Measurements from ENCODE around the gene RNASE1.

DNA sequence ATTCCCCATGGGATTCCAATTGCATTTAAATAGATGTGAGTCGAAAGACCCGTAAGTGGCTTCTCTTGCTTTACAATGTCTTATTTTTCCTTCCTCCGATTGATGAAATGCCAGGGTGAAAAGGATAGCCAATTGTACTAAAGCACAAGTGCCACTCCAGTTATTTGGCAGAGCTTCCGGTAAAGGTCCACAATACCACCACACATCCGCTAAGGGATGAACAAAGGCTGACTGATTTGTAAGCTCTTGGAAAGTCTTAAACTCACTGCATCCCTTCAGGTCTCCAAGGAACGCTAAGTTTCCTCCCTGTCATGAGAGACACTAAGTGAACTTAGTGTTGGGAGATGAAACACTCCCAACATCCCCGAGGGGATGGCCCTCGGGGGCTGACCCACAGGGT is 21.2 kb upstream of the RNASE1 start:
- TF ChIP-seq, protein P1, sequence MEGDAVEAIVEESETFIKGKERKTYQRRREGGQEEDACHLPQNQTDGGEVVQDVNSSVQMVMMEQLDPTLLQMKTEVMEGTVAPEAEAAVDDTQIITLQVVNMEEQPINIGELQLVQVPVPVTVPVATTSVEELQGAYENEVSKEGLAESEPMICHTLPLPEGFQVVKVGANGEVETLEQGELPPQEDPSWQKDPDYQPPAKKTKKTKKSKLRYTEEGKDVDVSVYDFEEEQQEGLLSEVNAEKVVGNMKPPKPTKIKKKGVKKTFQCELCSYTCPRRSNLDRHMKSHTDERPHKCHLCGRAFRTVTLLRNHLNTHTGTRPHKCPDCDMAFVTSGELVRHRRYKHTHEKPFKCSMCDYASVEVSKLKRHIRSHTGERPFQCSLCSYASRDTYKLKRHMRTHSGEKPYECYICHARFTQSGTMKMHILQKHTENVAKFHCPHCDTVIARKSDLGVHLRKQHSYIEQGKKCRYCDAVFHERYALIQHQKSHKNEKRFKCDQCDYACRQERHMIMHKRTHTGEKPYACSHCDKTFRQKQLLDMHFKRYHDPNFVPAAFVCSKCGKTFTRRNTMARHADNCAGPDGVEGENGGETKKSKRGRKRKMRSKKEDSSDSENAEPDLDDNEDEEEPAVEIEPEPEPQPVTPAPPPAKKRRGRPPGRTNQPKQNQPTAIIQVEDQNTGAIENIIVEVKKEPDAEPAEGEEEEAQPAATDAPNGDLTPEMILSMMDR (IDR thresholded peaks at IDR 0.05), result no peak
- TF ChIP-seq EP300 (IDR thresholded peaks at IDR 0.05) (no peak), POLR2AphosphoS5 (IDR thresholded peaks at IDR 0.05) (no peak), POLR2A (IDR thresholded peaks at IDR 0.05) (no peak)
